Hepatocyte (in vitro differentiated cells): ENCODE measurements around the gene SCGB1A1.

Experiments used
- CTCF ChIP-seq: fragments of 200-600 bp; sonication (generic); IDR thresholded peaks from 2 replicates; pipeline ENCODE4 v1.5.1; 2016; ENCODE audit warnings: antibody characterized with exemption, mild to moderate bottlenecking; ENCODE audit not compliant: poor library complexity
- EZH2phosphoT487 ChIP-seq: fragments of 200-600 bp; sonication (generic); IDR thresholded peaks from one replicate; pipeline ENCODE4 v1.6.1; 2018; ENCODE audit warnings: antibody characterized with exemption, mild to moderate bottlenecking, low read depth, moderate library complexity; ENCODE audit not compliant: unreplicated experiment, severe bottlenecking

DNA sequence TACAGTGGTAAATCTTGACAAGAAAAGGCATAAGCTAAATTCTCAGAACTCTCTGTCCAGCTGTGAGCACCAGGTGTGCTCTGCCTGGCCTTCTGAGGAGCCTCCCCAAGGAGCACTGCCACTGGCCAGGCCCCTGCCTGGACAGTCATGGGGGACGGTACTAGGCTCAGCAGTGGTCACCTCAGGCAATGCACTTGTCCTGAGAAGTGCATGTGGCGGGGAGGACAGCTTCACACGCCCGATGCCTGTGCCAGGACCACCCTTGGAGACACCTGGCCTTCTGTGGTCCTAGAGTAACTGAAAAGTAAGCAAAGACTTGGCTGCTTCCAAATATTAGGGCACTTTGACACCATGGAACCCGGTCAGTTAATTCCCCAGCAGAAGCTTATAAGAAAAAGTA, 28.6 kb upstream of the SCGB1A1 start:
- TF ChIP-seq CTCF (no peak), EZH2phosphoT487 (no peak)
